CD4-positive, alpha-beta T cell treated with Interleukin-4 for 1 hour (primary cell): ENCODE measurements around the gene MED12L.
"Not testable (repeated sequence)": the region's sequence is repeated elsewhere in the genome, so short reads cannot be mapped to it uniquely, and the experiment has no call there.

Source experiments
- DNase-seq, 2 donors: peaks; one replicate each; pipeline ENCODE4 v3.0.0-alpha.2; 2020 to 2022

The MED12L gene

GRCh38 chr3:151218136-151218535 lies 132.7 kb downstream of the MED12L start:
- no peak for DNase-seq

- DNase-seq, result no peak
Measured at GRCh38 chr3:151219056-151219455, 133.6 kb downstream of the MED12L start.

GRCh38 chr3:151224268-151224866 lies 138.9 kb downstream of the MED12L start:
- DNase-seq, result no peak

GRCh38 chr3:151225040-151225975 lies 139.8 kb downstream of the MED12L start:
- DNase-seq, result peak in 1 of 2 donors; percentile 22

- DNase-seq, result peak in 1 of 2 donors; percentile 16
Measured at GRCh38 chr3:151226088-151226563, 140.7 kb downstream of the MED12L start.

GRCh38 chr3:151226825-151227224 lies 141.4 kb downstream of the MED12L start:
- no peak for DNase-seq

GRCh38 chr3:151227266-151227806 lies 141.9 kb downstream of the MED12L start:
- DNase-seq, result no peak

GRCh38 chr3:151227807-151228665 lies 142.6 kb downstream of the MED12L start:
- DNase-seq, result peak; percentile 85 to 86

GRCh38 chr3:151228666-151229040 lies 143.2 kb downstream of the MED12L start:
- DNase-seq, result no peak

GRCh38 chr3:151230646-151231045 lies 145.2 kb downstream of the MED12L start:
- DNase-seq, result peak; percentile 21 to 31

- not testable (repeated sequence) for DNase-seq
Measured at GRCh38 chr3:151232403-151232802, 146.9 kb downstream of the MED12L start.

- no peak for DNase-seq
Measured at GRCh38 chr3:151232991-151233390, 147.5 kb downstream of the MED12L start.

- DNase-seq, result no peak
Measured at GRCh38 chr3:151234825-151235224, 149.4 kb downstream of the MED12L start.

- no peak for DNase-seq
Measured at GRCh38 chr3:151236316-151236715, 150.9 kb downstream of the MED12L start.

GRCh38 chr3:151236736-151237135 lies 151.3 kb downstream of the MED12L start:
- no peak for DNase-seq

GRCh38 chr3:151242006-151242405 lies 156.5 kb downstream of the MED12L start:
- DNase-seq, result not testable (repeated sequence)

GRCh38 chr3:151248772-151249337 lies 163.4 kb downstream of the MED12L start:
- DNase-seq, result no peak

- no peak for DNase-seq
Measured at GRCh38 chr3:151256749-151257148, 171.3 kb downstream of the MED12L start.

- DNase-seq, result no peak
Measured at GRCh38 chr3:151259664-151260063, 174.2 kb downstream of the MED12L start.

- no peak for DNase-seq
Measured at GRCh38 chr3:151262871-151263525, 177.5 kb downstream of the MED12L start.

GRCh38 chr3:151264605-151265004 lies 179.1 kb downstream of the MED12L start:
- no peak for DNase-seq

- DNase-seq, result no peak
Measured at GRCh38 chr3:151265166-151265565, 179.7 kb downstream of the MED12L start.
